ENCODE data around the gene TCEAL3.
A peak's percentile ranks its signal among the peaks of the same experiment; 100 is the strongest.
"Not testable (repeated sequence)": the region's sequence is repeated elsewhere in the genome, so short reads cannot be mapped to it uniquely, and the experiment has no call there.

TCEAL3 gene, protein sequence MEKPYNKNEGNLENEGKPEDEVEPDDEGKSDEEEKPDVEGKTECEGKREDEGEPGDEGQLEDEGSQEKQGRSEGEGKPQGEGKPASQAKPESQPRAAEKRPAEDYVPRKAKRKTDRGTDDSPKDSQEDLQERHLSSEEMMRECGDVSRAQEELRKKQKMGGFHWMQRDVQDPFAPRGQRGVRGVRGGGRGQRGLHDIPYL

GRCh38 chrX:103607364-103608305, at the start of gene TCEAL3:
Gene TCEAL3, plus strand, starts transcription at chrX:103607963. Its CDS starts 1,102 bp downstream, at chrX:103609065.
- DNase-seq (ENCODE audit: low read depth, low spot score) = peak; percentile 51

DNA sequence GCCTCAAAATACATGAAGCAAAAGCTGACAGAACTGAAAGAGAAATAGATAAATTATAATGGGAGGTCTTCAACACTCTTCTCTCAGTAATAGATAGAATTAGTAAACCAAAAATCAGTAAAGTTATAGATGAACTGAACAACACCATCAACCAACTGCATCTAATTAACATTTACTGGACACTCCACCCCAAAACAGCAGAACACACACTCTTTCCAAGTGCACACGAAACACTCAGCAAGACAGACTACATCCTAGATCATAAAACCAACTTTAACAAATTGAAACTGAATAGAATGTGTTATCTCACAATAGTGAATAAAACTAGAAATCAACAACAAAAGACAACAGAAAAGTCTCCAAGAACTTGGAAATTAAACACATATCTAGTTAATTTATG, 47.5 kb upstream of the TCEAL3 start:
- no peak for DNase-seq (ENCODE audit: low read depth, low spot score)

GRCh38 chrX:103562801-103563200, 45.0 kb upstream of the TCEAL3 start:
- no peak for DNase-seq (ENCODE audit: low read depth, low spot score)

DNA sequence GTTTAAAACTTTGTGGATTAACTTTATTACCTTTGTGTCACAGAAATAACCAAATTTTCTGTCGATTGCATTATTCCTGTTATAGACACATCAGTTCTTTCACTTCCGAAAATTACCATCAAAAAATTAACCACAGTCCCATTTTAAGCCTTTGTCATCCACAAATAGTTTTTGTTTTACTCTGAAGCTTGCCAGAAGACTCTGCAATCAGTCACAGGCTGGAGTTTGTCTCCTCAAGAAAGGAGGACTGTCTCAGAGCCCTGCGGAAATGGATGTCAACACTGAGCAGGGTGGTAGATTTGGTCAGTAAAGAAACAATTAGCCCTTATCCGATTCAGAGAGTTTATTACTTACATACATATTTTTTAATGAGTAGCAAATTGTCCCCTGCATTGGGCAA, 42.6 kb upstream of the TCEAL3 start:
- DNase-seq (ENCODE audit: low read depth, low spot score) = no peak

DNA sequence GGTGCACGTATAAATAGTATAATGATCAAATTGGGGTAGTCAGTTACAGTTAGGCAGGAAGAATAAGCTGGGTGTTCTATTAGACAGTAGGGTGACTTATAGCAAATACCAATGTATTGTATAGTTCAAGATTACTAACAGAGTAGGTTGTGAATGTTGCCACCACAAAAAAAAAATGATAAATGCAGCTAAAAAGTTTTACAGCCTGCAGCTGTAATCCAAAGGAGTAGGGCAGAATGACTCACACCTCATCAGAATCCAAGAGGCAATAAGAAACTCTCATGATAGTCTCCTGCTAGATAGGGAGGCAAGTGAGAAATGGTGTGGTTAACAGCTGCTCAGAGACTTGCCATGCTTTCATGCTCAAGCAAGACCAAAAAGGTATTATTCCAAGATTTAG, 42.0 kb upstream of the TCEAL3 start:
- DNase-seq (ENCODE audit: low read depth, low spot score) = no peak

- DNase-seq (ENCODE audit: low read depth, low spot score) = no peak
These were observed 36.6 kb upstream of the TCEAL3 start for GRCh38 chrX:103571121-103571520.

GRCh38 chrX:103571726-103572125, 36.0 kb upstream of the TCEAL3 start:
- no peak for DNase-seq (ENCODE audit: low read depth, low spot score)

- no peak for DNase-seq (ENCODE audit: low read depth, low spot score)
These were observed 34.6 kb upstream of the TCEAL3 start for GRCh38 chrX:103573202-103573601.

GRCh38 chrX:103584596-103584995, 23.2 kb upstream of the TCEAL3 start:
- DNase-seq (ENCODE audit: low read depth, low spot score) = no peak

DNA sequence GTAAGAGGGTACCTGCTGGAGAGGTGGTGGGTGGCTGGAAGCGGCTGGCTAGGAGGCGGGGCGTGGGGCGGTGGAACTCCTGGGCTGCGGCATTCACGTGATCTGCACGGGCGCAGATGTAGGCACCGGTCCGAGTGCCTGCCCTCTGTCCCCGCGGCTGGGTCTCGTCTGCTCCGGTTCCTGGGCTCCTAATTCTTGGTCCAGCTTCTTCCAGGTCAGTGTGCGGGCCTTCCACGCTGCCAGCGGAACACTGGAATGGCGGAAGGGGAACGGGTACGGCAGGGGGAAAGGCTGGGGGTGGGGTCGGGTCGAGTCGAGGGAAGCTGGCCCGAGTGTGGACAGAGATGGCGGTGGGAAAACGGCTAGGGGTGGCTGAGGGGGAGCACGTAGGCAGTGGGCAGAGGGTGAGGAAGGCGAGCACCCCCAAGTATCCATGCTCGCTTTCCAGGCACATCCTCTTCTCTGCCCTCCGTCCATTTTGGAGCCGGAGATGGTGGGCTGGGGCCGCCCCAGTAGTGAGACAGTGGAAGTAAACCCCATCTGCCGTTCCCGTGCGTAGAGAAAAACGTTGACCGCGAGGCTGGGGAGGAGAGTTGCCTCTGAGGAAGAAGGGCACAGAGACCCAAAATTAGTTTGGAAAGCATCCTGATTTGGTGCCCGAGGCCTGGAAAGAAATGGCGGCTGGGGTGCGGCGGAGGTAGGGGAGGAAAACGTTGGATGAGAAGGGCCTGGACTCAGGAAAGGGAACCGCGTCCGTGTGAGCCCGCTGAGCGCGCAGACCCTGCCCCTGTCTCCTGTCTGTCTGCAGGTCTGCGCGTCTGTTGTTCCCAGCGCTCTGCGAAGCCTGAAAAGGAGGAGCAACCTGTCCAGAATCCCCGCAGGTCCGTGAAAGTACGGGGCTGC, 22.1 kb upstream of the TCEAL3 start, which contains the start of gene TCEAL4:
Gene TCEAL4 (plus strand): TSS at position 105 of the 903 bp plus-strand sequence. CDS start 1,161 bp downstream, outside the sequence.
- DNase-seq (ENCODE audit: low read depth, low spot score) = peak; percentile 53

DNA sequence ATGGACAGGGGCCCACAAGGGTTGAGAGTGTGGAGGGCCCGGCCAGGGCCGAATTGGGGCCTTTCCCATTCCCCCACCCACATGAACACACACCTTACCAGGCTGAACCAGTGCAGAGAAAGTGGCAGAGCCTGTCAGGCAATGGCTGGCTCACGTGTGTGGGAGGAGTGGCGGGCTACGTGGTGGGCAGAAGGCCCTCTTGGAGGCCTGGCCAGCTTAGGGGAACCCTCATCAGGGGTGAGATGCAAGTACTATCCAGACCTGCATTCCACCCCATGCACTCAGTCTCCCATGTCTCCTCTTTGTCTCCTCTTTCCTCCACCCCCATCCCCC, 21.5 kb upstream of the TCEAL3 start:
- DNase-seq (ENCODE audit: low read depth, low spot score) = no peak

DNA sequence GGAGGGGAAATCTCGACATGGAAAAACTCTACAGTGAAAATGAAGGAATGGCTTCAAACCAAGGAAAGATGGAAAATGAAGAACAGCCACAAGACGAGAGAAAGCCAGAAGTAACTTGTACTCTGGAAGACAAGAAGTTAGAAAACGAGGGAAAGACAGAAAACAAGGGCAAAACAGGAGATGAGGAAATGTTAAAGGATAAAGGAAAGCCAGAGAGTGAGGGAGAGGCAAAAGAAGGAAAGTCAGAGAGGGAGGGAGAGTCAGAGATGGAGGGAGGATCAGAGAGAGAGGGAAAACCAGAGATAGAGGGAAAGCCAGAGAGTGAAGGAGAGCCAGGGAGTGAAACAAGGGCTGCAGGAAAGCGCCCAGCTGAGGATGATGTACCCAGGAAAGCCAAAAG, 21.1 kb upstream of the TCEAL3 start:
- DNase-seq (ENCODE audit: low read depth, low spot score) = no peak

- DNase-seq (ENCODE audit: low read depth, low spot score) = not testable (repeated sequence)
These were observed 15.5 kb upstream of the TCEAL3 start for GRCh38 chrX:103592295-103592694.

DNA sequence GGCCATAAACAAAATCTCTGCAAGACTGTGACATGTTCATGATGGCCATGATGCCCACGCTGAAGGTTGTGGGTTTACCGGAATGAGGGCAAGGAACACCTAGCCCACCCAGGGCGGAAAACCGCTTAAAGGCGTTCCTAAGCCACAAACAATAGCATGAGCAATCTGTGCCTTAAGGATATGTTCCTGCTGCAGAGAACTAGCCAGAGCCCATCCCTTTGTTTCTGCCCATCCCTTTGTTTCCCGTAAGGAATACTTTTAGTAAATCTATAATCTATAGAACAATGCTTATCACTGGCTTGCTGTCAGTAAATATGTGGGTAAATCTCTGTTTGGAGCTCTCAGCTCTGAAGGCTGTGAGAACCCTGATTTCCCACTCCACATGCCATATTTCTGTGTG, 12.6 kb upstream of the TCEAL3 start:
- not testable (repeated sequence) for DNase-seq (ENCODE audit: low read depth, low spot score)

GRCh38 chrX:103608306-103608963, 672 bp downstream of the TCEAL3 start:
- peak; percentile 17 for DNase-seq (ENCODE audit: low read depth, low spot score)

DNA sequence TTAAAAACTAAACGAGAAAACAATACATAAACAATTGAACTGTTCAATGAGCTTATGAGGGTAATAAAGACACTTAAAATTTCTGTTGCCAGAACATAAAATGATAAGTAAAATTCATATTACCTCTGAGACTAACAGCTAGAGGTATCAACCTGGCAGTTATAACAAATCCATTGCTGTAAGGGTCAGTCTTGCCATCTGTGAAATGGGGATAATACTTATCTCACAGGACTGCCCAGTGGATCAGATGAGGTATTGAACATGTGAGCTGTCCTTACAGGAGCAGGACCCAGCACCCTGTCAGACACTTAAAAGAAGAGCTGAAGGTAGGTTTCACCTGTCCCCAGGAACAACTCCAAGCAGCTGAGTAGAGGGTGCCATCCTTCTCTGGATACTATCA, 2.5 kb downstream of the TCEAL3 start:
- DNase-seq (ENCODE audit: low read depth, low spot score) = no peak

- DNase-seq (ENCODE audit: low read depth, low spot score) = no peak
These were observed 5.7 kb downstream of the TCEAL3 start for GRCh38 chrX:103613362-103613890.

- no peak for DNase-seq (ENCODE audit: low read depth, low spot score)
These were observed 7.2 kb downstream of the TCEAL3 start for GRCh38 chrX:103614999-103615398.

DNA sequence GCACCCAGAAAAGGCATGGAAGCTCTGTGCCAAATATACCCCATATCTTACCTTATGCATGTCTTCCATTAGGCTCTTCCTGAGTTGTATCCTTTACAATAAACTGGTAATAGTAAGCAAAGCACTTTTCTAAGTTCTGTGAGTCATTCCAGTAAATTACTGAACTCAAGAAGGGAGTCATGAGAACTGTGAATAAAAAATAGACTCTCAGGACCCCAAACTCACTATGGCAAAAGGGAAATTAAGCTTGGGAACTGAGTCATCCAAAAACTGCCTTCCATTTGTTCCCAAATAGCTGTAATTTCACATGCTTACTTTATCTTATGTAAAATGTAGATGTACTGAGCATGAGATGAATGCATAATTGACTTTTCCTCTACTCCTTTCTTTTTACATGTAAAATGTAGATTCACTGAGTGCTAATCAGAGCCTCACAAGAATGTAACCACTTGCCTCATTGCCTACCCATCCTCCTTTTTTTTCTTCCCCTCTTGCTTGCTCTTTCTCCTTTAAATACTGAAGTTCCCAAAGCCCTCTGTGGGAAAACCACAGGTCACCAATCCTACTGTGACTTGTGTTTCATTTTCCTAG, 8.1 kb downstream of the TCEAL3 start:
- DNase-seq (ENCODE audit: low read depth, low spot score) = no peak

GRCh38 chrX:103616676-103617186, 9.0 kb downstream of the TCEAL3 start:
- DNase-seq (ENCODE audit: low read depth, low spot score) = no peak

Data from ELF-1 (cell line).